Loucy (cell line): ENCODE data around the gene ZNF662.

Experiments
- H2AFZ ChIP-seq: fragments of 200-600 bp; sonication (generic); 2 replicates; pipeline ENCODE4 v1.6.0; 2016; ENCODE audit warnings: antibody characterized with exemption, mild to moderate bottlenecking, low read length, moderate library complexity
- H3F3A ChIP-seq: fragments of 200-600 bp; 2 replicates; pipeline ENCODE4 v1.6.0; 2016; ENCODE audit warnings: antibody characterized with exemption, low read depth, mild to moderate bottlenecking
- H3K27me3 ChIP-seq: fragments of 200-600 bp; sonication (generic); 2 replicates; pipeline ENCODE4 v1.6.1; 2014; ENCODE audit warnings: low read length, mild to moderate bottlenecking; ENCODE audit not compliant: insufficient read depth, poor library complexity, severe bottlenecking
- H3K36me3 ChIP-seq: fragments of 200-600 bp; sonication (generic); 2 replicates; pipeline ENCODE4 v1.6.1; 2016; ENCODE audit warnings: low read length; ENCODE audit not compliant: insufficient read depth
- H3K4me1 ChIP-seq: fragments of 200-600 bp; sonication (generic); 2 replicates; pipeline ENCODE4 v1.5.1; 2014; ENCODE audit warnings: low read length, mild to moderate bottlenecking; ENCODE audit not compliant: insufficient read depth, poor library complexity, severe bottlenecking
- H3K4me2 ChIP-seq: fragments of 200-600 bp; sonication (generic); 2 replicates; pipeline ENCODE4 v1.6.0; 2014; ENCODE audit warnings: antibody characterized with exemption, low read length, low read depth, mild to moderate bottlenecking; ENCODE audit not compliant: poor library complexity, severe bottlenecking
- H3K4me3 ChIP-seq: fragments of 200-600 bp; sonication (generic); 2 replicates; pipeline ENCODE4 v1.5.1; 2014; ENCODE audit warnings: low read length, mild to moderate bottlenecking, mixed read lengths; ENCODE audit not compliant: poor library complexity, severe bottlenecking
- H3K79me2 ChIP-seq: fragments of 200-600 bp; sonication (generic); 2 replicates; pipeline ENCODE4 v1.6.1; 2014; ENCODE audit warnings: low read length; ENCODE audit not compliant: insufficient read depth
- H3K9ac ChIP-seq: fragments of 200-600 bp; sonication (generic); 2 replicates; pipeline ENCODE4 v1.6.0; 2014; ENCODE audit warnings: mild to moderate bottlenecking, low read depth, low read length, moderate library complexity; ENCODE audit not compliant: poor library complexity, severe bottlenecking
- H3K9me2 ChIP-seq: fragments of 200-600 bp; sonication (generic); replicated peaks from 2 replicates; pipeline ENCODE4 v1.6.1; 2016; ENCODE audit warnings: low read depth, low read length, mixed read lengths
- H3K9me3 ChIP-seq: fragments of 200-600 bp; sonication (generic); 2 replicates; pipeline ENCODE4 v1.6.1; 2014; ENCODE audit warnings: mild to moderate bottlenecking, antibody characterized with exemption, low read length, low read depth; ENCODE audit not compliant: insufficient read depth
- H4K20me1 ChIP-seq: fragments of 200-600 bp; sonication (generic); 2 replicates; pipeline ENCODE4 v1.6.0; 2014; ENCODE audit warnings: antibody characterized with exemption, low read length, mild to moderate bottlenecking; ENCODE audit not compliant: insufficient read depth, poor library complexity, severe bottlenecking
- EZH2phosphoT487 ChIP-seq: fragments of 200-600 bp; IDR thresholded peaks from 2 replicates; pipeline ENCODE4 v1.6.1; 2018; ENCODE audit warnings: antibody characterized with exemption, mild to moderate bottlenecking, moderate library complexity, borderline replicate concordance
- TF ChIP-seq, protein P1 (sequence below): fragments of 200-600 bp; sonication (generic); conservative IDR thresholded peaks from 2 replicates; pipeline ENCODE4 v1.5.1; 2014; ENCODE audit warnings: mild to moderate bottlenecking, antibody characterized with exemption, low read length

The ZNF662 gene

GRCh38 chr3:42895580-42895868, 10.4 kb upstream of the ZNF662 start:
- no peaks in the 10 kb centered on the region for H3K9me2 ChIP-seq
- no peak overlapping the region for H3K4me2 ChIP-seq
- TF ChIP-seq, protein P1, sequence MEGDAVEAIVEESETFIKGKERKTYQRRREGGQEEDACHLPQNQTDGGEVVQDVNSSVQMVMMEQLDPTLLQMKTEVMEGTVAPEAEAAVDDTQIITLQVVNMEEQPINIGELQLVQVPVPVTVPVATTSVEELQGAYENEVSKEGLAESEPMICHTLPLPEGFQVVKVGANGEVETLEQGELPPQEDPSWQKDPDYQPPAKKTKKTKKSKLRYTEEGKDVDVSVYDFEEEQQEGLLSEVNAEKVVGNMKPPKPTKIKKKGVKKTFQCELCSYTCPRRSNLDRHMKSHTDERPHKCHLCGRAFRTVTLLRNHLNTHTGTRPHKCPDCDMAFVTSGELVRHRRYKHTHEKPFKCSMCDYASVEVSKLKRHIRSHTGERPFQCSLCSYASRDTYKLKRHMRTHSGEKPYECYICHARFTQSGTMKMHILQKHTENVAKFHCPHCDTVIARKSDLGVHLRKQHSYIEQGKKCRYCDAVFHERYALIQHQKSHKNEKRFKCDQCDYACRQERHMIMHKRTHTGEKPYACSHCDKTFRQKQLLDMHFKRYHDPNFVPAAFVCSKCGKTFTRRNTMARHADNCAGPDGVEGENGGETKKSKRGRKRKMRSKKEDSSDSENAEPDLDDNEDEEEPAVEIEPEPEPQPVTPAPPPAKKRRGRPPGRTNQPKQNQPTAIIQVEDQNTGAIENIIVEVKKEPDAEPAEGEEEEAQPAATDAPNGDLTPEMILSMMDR, result no peak
- TF ChIP-seq EZH2phosphoT487, result no peak
- H3F3A ChIP-seq, result no peaks in the 10 kb centered on the region
- no peaks in the 10 kb centered on the region for H3K27me3 ChIP-seq
- H3K79me2 ChIP-seq, result no peaks in the 10 kb centered on the region
- H3K4me3 ChIP-seq, result no peak overlapping the region
- no peaks in the 10 kb centered on the region for H3K4me1 ChIP-seq
- no peak overlapping the region for H2AFZ ChIP-seq
- no peaks in the 10 kb centered on the region for H4K20me1 ChIP-seq
- no peaks in the 10 kb centered on the region for H3K9me3 ChIP-seq
- H3K9ac ChIP-seq, result no peak overlapping the region
- H3K36me3 ChIP-seq, result no peaks in the 10 kb centered on the region

DNA sequence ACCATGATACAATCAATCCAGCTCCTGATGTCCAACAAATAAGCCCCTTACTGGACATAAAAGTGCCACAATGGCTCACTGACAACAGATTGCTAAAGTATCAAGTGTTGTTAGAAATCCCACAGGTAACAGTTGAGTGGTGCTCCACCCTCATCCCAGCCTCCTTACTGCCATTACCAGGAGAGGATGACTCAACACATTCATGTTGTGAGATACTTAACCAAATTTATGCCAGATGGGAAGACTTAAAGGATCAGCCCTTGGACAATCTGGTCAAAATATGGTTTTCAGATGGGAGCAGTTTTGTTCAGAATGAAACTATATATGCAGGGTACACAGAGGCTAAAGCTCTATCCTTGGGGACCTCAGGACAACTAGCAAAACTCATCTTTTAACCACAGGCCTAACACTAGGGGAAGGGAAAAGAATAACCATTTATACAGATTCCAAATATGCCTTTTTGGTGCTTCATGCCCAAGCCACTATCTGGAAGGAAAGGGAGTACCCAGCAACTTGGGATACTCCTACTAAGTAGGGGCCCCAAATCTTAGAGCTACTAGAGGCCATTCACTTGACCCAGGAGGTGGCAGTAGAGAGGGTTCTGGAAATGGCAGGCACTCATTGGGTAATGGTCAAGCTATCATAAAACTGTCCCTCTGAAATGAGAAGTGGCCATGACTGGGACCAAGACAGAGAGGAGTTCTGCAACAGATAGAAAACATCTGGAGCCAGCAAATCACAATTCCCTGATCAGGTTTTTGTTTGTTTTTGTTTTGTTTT, 6.9 kb upstream of the ZNF662 start:
- Histone ChIP-seq H3K9ac (no peak overlapping the region), H4K20me1 (no peaks in the 10 kb centered on the region), H3K27me3 (no peaks in the 10 kb centered on the region), H3K79me2 (no peaks in the 10 kb centered on the region), H3K9me3 (no peaks in the 10 kb centered on the region), H3K36me3 (no peaks in the 10 kb centered on the region), H3F3A (no peaks in the 10 kb centered on the region), H3K4me3 (no peak overlapping the region), H2AFZ (no peak overlapping the region), H3K4me2 (no peak overlapping the region), H3K9me2 (no peaks in the 10 kb centered on the region), H3K4me1 (no peaks in the 10 kb centered on the region)
- TF ChIP-seq, protein P1, result peak; percentile 20; the same call in 1 of the 2 replicates
- no peak for TF ChIP-seq EZH2phosphoT487

DNA sequence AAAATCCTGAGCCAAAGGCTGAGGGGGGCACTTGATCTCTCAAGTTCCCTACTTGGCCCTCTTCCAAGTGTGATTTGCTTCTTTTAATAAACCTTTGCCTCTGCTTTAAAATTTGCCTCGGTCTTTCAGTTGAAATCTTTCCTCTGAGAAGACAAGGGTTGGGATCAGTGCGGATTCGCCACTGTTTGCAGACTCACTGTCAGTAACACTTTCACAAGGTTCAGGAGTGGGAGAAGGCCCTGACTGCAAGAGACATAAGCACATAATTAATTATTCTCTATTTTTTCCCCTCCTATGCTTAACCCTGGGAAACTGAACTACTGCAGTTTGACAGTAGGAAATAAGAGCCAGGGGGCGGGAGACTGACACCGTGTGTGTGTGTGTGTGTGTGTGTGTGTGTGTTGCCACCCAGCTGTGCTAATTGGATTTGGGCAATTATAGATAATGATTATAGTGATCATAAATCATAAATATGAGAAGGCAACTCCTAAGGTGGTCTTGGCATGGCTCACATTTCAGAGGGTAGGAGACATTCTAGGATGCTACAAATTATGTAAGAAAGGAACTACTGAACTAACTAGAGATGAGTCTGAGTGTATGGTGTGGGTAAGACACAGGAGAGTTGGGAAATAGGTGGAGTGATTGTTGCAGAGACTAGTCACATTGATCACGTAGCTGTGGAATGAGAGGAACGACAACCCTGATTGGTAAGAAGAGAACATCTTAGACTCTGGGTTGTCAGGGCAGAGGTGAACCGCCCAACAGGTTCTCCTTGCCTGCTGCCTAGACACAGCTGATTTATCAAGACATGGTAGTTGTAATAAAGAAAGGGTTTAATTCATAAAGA, 5.5 kb upstream of the ZNF662 start:
- TF ChIP-seq, protein P1, result no peak
- TF ChIP-seq EZH2phosphoT487, result no peak
- Histone ChIP-seq H3F3A (no peaks in the 10 kb centered on the region), H4K20me1 (no peaks in the 10 kb centered on the region), H3K4me1 (no peaks in the 10 kb centered on the region), H2AFZ (no peak overlapping the region), H3K9me2 (no peaks in the 10 kb centered on the region), H3K4me3 (no peak overlapping the region), H3K27me3 (no peaks in the 10 kb centered on the region), H3K36me3 (no peaks in the 10 kb centered on the region), H3K9me3 (peaks cover 2% of the 10 kb centered on the region; the same call in 1 of the 2 replicates), H3K4me2 (no peak overlapping the region), H3K9ac (no peak overlapping the region), H3K79me2 (no peaks in the 10 kb centered on the region)
